ENCODE data around the gene QTRT2.

QTRT2 gene

GRCh38 chr3:114078126-114078525 lies 21.6 kb downstream of the QTRT2 start:
- no peak for DNase-seq (ENCODE audit: low spot score)

GRCh38 chr3:114079761-114080160 lies 23.2 kb downstream of the QTRT2 start:
- DNase-seq (ENCODE audit: low spot score): no peak

- DNase-seq (ENCODE audit: low spot score): no peak
These were observed 23.7 kb downstream of the QTRT2 start for GRCh38 chr3:114080201-114080600.

GRCh38 chr3:114081037-114081436 lies 24.5 kb downstream of the QTRT2 start:
- no peak for DNase-seq (ENCODE audit: low spot score)

GRCh38 chr3:114083112-114083511 lies 26.6 kb downstream of the QTRT2 start:
- DNase-seq (ENCODE audit: low spot score): no peak

- no peak for DNase-seq (ENCODE audit: low spot score)
These were observed 29.8 kb downstream of the QTRT2 start for GRCh38 chr3:114086356-114086755.

GRCh38 chr3:114089675-114090074 lies 33.1 kb downstream of the QTRT2 start:
- no peak for DNase-seq (ENCODE audit: low spot score)

- DNase-seq (ENCODE audit: low spot score): no peak
These were observed 35.8 kb downstream of the QTRT2 start for GRCh38 chr3:114092151-114093015.

- DNase-seq (ENCODE audit: low spot score): peak; percentile 22
These were observed 36.5 kb downstream of the QTRT2 start for GRCh38 chr3:114093016-114093380.

GRCh38 chr3:114093596-114093995 lies 37.1 kb downstream of the QTRT2 start:
- DNase-seq (ENCODE audit: low spot score): peak; percentile 59

GRCh38 chr3:114095796-114096195 lies 39.3 kb downstream of the QTRT2 start:
- no peak for DNase-seq (ENCODE audit: low spot score)

GRCh38 chr3:114101101-114101500 lies 44.6 kb downstream of the QTRT2 start:
- DNase-seq (ENCODE audit: low spot score): no peak

GRCh38 chr3:114103181-114103580 lies 46.6 kb downstream of the QTRT2 start:
- DNase-seq (ENCODE audit: low spot score): no peak

- DNase-seq (ENCODE audit: low spot score): no peak
These were observed 47.3 kb downstream of the QTRT2 start for GRCh38 chr3:114103858-114104257.

GRCh38 chr3:114104414-114104813 lies 47.9 kb downstream of the QTRT2 start:
- DNase-seq (ENCODE audit: low spot score): no peak

- DNase-seq (ENCODE audit: low spot score): no peak
These were observed 51.6 kb downstream of the QTRT2 start for GRCh38 chr3:114108137-114108536.

- DNase-seq (ENCODE audit: low spot score): no peak
These were observed 53.9 kb downstream of the QTRT2 start for GRCh38 chr3:114110439-114110838.

- DNase-seq (ENCODE audit: low spot score): no peak
These were observed 54.7 kb downstream of the QTRT2 start for GRCh38 chr3:114111060-114111770.

GRCh38 chr3:114112696-114113095 lies 56.2 kb downstream of the QTRT2 start:
- DNase-seq (ENCODE audit: low spot score): no peak

- DNase-seq (ENCODE audit: low spot score): no peak
These were observed 58.2 kb downstream of the QTRT2 start for GRCh38 chr3:114114719-114115118.

GRCh38 chr3:114115143-114115542 lies 58.6 kb downstream of the QTRT2 start:
- DNase-seq (ENCODE audit: low spot score): no peak

GRCh38 chr3:114119776-114120175 lies 63.2 kb downstream of the QTRT2 start:
- DNase-seq (ENCODE audit: low spot score): no peak

- DNase-seq (ENCODE audit: low spot score): no peak
These were observed 63.7 kb downstream of the QTRT2 start for GRCh38 chr3:114120211-114120610.

All from hepatic stellate cell (primary cell).